Midbrain (tissue), 1 donor: Measurements from ENCODE around the gene DAPK2.
"Not testable (repeated sequence)": the region's sequence is repeated elsewhere in the genome, so short reads cannot be mapped to it uniquely, and the experiment has no call there.

Experiments
- DNase-seq: peaks from one replicate; lab custom pipeline; 2025; lab: John Stamatoyannopoulos, UW

DAPK2 gene

GRCh38 chr15:63973212-63974009 lies 72.9 kb downstream of the DAPK2 start:
- DNase-seq: no peak

- DNase-seq: no peak
Observed at GRCh38 chr15:63972801-63973200, 73.5 kb downstream of the DAPK2 start.

GRCh38 chr15:63971904-63972303 lies 74.4 kb downstream of the DAPK2 start:
- no peak for DNase-seq

- no peak for DNase-seq
Observed at GRCh38 chr15:63971427-63971805, 74.9 kb downstream of the DAPK2 start.

GRCh38 chr15:63970621-63971426 lies 75.5 kb downstream of the DAPK2 start:
- no peak for DNase-seq

- no peak for DNase-seq
Observed at GRCh38 chr15:63969652-63970421, 76.4 kb downstream of the DAPK2 start.

- no peak for DNase-seq
Observed at GRCh38 chr15:63968700-63969099, 77.6 kb downstream of the DAPK2 start.

GRCh38 chr15:63968122-63968524 lies 78.2 kb downstream of the DAPK2 start:
- no peak for DNase-seq

- no peak for DNase-seq
Observed at GRCh38 chr15:63967616-63968015, 78.7 kb downstream of the DAPK2 start.

- not testable (repeated sequence) for DNase-seq
Observed at GRCh38 chr15:63962947-63963721, 83.2 kb downstream of the DAPK2 start.

- no peak for DNase-seq
Observed at GRCh38 chr15:63953524-63953923, 92.8 kb downstream of the DAPK2 start.

GRCh38 chr15:63950911-63951481 lies 95.3 kb downstream of the DAPK2 start:
- DNase-seq: no peak

GRCh38 chr15:63948971-63949370 lies 97.3 kb downstream of the DAPK2 start:
- DNase-seq: no peak

- no peak for DNase-seq
Observed at GRCh38 chr15:63948436-63948835, 97.8 kb downstream of the DAPK2 start.

- no peak for DNase-seq
Observed at GRCh38 chr15:63947228-63947627, 99.1 kb downstream of the DAPK2 start.

- no peak for DNase-seq
Observed at GRCh38 chr15:63946524-63947065, 99.7 kb downstream of the DAPK2 start.

- no peak for DNase-seq
Observed at GRCh38 chr15:63945838-63946298, 100.4 kb downstream of the DAPK2 start.

- peak; percentile 72 for DNase-seq
Observed at GRCh38 chr15:63945007-63945788, 101.1 kb downstream of the DAPK2 start.

GRCh38 chr15:63944681-63944955 lies 101.7 kb downstream of the DAPK2 start:
- no peak for DNase-seq
